Right lobe of liver (tissue), 6 donors: ENCODE measurements around the gene HECTD4. TPM values are rescaled to one million over a fixed set of nuclear protein-coding genes. Genes with fewer than 3 reads are reported as not detected.

Experiments used
- ATAC-seq, 4 donors: fragments of 200-7000 bp; cut with Tn5 transposase; one replicate each; pipeline ENCODE4 v1.9.1; 2020; ENCODE audit warnings: mild to moderate bottlenecking in 4 of 4, moderate library complexity in 4 of 4
- DNase-seq, 3 donors: peaks; one replicate each; pipeline ENCODE4 v3.0.0-alpha.2; 2020
- H3K27ac ChIP-seq, 3 donors: fragments of 200-600 bp; one replicate each; pipeline ENCODE4 v1.8.0; 2022
- H3K27me3 ChIP-seq, 2 donors: fragments of 200-600 bp; one replicate each; pipeline ENCODE4 v1.8.0; 2022
- H3K36me3 ChIP-seq, 4 donors: fragments of 200-600 bp; sonication (generic) in 1 of 4; one replicate each; pipeline versions ENCODE4 v1.5.1 to v1.8.0; 2017 to 2022; ENCODE audit warnings: control low read depth in 1 of 4
- H3K4me1 ChIP-seq, 4 donors: fragments of 200-600 bp; sonication (generic) in 1 of 4; one replicate each; pipeline versions ENCODE4 v1.5.1 to v1.8.0; 2017 to 2022; ENCODE audit warnings: control low read depth in 1 of 4
- H3K4me3 ChIP-seq, 3 donors: fragments of 200-600 bp; one replicate each; pipeline ENCODE4 v1.8.0; 2022
- H3K9me3 ChIP-seq, 4 donors: fragments of 200-600 bp; sonication (generic) in 1 of 4; one replicate each; pipeline versions ENCODE4 v1.5.1 to v1.8.0; 2017 to 2022; ENCODE audit warnings: control low read depth in 1 of 4
- POLR2A ChIP-seq: fragments of 450-650 bp; IDR thresholded peaks from one replicate; pipeline ENCODE4 v1.6.1; 2017; ENCODE audit warnings: antibody characterized with exemption, mild to moderate bottlenecking
- WGBS: methylation state at CpG from one replicate; pipeline ENCODE4 v1.1.6; 2018; ENCODE audit warnings: low coverage, low lambda C conversion rate; ENCODE audit not compliant: insufficient coverage; ENCODE audit errors: missing lambda C conversion rate; 5-methylcytosine and 5-hydroxymethylcytosine counted together
- intact Hi-C, 2 donors: fragments of 100-400 bp; cut with DNase I; formaldehyde crosslinking; loops; one replicate each; pipeline versions ENCODE4 v1.11.2 to v1.14.1; 2022
- total RNA-seq, 6 experiments: library from RNA; depleted of rRNA in 2 of 6; stranded (reverse); fragments of >200 nt in 2 of 6; fragmentation: NEBNext Ultra II Directional in 3 of 6; extraction: Animal tissue kit (Norgen Biotek cat#: 25700) in 3 of 6; gene quantifications; one replicate each; pipeline versions ENCODE4 v1.1.0 to v1.2.4, GENCODE V29; 2016 to 2023
- TF ChIP-seq, protein P1 (sequence below), 4 donors: fragments of 200-600 bp in 3 of 4; fragments of 450-650 bp in 1 of 4; IDR thresholded peaks; one replicate each; pipeline versions ENCODE4 v1.5.1 to v1.8.0; 2016 to 2022; ENCODE audit warnings: antibody characterized with exemption in 4 of 4, mild to moderate bottlenecking in 2 of 4
- donor health status: DM: no; HTN: yes; CAD: no.
- donor health status: DM: no; HTN: no; CAD: no.
- donor health status: DM: no; HTN: no; CAD: no.
- donor health status: DM: no; HTN: yes; CAD: no.
- donor health status: DM: no; HTN: yes; CAD: no.

HECTD4 gene
- total RNA-seq, 6 experiments from 2014 or later, result 12.6 to 24.4 (median 19.3) TPM

DNA sequence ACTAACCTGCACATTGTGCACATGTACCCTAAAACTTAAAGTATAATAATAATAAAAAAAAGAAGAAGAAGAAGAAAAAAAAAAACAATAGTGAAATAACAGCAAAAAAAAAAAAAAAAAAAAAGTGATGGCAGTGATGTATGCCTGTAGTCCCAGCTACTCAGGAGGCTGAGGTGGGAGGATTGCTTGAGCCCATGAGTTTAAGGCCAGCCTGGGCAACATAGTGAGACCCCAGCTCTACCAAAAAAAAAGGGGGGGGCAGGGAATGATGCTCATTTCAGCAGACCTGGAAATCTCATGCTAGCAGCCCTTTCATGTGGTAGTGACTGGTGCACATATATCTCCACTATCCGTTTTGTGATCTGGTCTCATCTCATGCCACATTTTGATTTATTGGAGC lies 236.1 kb downstream of the HECTD4 start:
- H3K27me3 ChIP-seq, result no peaks in the 10 kb centered on the region
- DNase-seq, result no peak
- no peak overlapping the region for H3K27ac ChIP-seq
- H3K4me3 ChIP-seq, result no peak overlapping the region
- intact Hi-C loops, result no loop called here
- no peaks in the 10 kb centered on the region for H3K4me1 ChIP-seq
- peaks cover 0 to 91% (median 43%) of the 10 kb centered on the region in 4 donors for H3K36me3 ChIP-seq
- H3K9me3 ChIP-seq, result no peaks in the 10 kb centered on the region
- TF ChIP-seq, protein P1, sequence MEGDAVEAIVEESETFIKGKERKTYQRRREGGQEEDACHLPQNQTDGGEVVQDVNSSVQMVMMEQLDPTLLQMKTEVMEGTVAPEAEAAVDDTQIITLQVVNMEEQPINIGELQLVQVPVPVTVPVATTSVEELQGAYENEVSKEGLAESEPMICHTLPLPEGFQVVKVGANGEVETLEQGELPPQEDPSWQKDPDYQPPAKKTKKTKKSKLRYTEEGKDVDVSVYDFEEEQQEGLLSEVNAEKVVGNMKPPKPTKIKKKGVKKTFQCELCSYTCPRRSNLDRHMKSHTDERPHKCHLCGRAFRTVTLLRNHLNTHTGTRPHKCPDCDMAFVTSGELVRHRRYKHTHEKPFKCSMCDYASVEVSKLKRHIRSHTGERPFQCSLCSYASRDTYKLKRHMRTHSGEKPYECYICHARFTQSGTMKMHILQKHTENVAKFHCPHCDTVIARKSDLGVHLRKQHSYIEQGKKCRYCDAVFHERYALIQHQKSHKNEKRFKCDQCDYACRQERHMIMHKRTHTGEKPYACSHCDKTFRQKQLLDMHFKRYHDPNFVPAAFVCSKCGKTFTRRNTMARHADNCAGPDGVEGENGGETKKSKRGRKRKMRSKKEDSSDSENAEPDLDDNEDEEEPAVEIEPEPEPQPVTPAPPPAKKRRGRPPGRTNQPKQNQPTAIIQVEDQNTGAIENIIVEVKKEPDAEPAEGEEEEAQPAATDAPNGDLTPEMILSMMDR (IDR thresholded peaks at IDR 0.05), result no peak
- no peak for TF ChIP-seq POLR2A
- WGBS, result 100% methylated on average over 1 of the region's 1 CpG
- ATAC-seq, result no peak

- Histone ChIP-seq H3K27me3 (no peaks in the 10 kb centered on the region), H3K4me1 (no peaks in the 10 kb centered on the region), H3K27ac (no peak overlapping the region), H3K9me3 (no peaks in the 10 kb centered on the region), H3K4me3 (no peak overlapping the region), H3K36me3 (peaks cover 7 to 90% (median 44%) of the 10 kb centered on the region in 4 donors)
- TF ChIP-seq POLR2A, result no peak
- TF ChIP-seq, protein P1 (IDR thresholded peaks at IDR 0.05), result no peak
- ATAC-seq (no peak), DNase-seq (no peak)
- WGBS, result 86% methylated on average over 3 of the region's 5 CpGs
- intact Hi-C loops, result no loop called here
These were observed 241.5 kb downstream of the HECTD4 start for GRCh38 chr12:112140728-112141127.

- no peak overlapping the region for H3K4me3 ChIP-seq
- H3K27me3 ChIP-seq, result no peaks in the 10 kb centered on the region
- H3K9me3 ChIP-seq, result no peaks in the 10 kb centered on the region
- intact Hi-C loops, result no loop called here
- ATAC-seq, result peak in 1 of 4 donors; percentile 24
- H3K4me1 ChIP-seq, result peaks cover 0 to 16% (median 7%) of the 10 kb centered on the region in 4 donors
- TF ChIP-seq POLR2A, result no peak
- TF ChIP-seq, protein P1 (IDR thresholded peaks at IDR 0.05), result no peak
- WGBS, result 50% methylated on average over 2 of the region's 3 CpGs
- DNase-seq, result no peak
- H3K27ac ChIP-seq, result no peak overlapping the region
- H3K36me3 ChIP-seq, result peaks cover 0 to 44% (median 28%) of the 10 kb centered on the region in 4 donors
These were observed 247.5 kb downstream of the HECTD4 start for GRCh38 chr12:112134731-112135130.

DNA sequence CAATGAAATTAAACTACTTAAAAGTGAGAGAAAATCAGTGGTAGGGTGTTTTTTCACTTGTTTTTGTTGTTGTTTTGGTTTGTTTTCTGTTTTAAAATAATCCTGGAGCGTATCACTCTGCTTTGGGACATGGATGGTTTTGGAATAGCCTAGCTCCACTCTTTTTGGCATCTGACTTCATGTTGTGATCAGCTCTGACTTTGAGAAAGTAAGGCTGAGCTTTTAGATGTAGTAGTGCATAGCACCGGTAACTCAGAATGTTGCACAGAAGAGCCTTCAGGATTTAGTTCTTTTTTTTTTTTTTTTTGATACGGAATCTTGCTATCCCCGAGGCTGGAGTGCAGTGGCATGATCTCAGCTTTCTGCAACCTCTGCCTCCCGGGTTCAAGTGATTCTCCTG lies 248.8 kb downstream of the HECTD4 start:
- DNase-seq, result no peak
- H3K27ac ChIP-seq, result no peak overlapping the region
- TF ChIP-seq POLR2A, result no peak
- TF ChIP-seq, protein P1 (IDR thresholded peaks at IDR 0.05), result no peak
- H3K9me3 ChIP-seq, result no peaks in the 10 kb centered on the region
- peaks cover 0 to 35% (median 22%) of the 10 kb centered on the region in 4 donors for H3K36me3 ChIP-seq
- WGBS, result 93% methylated on average over 5 of the region's 5 CpGs
- no peak for ATAC-seq
- H3K27me3 ChIP-seq, result no peaks in the 10 kb centered on the region
- peaks cover 0 to 23% (median 8%) of the 10 kb centered on the region in 4 donors for H3K4me1 ChIP-seq
- intact Hi-C loops, result no loop called here
- no peak overlapping the region for H3K4me3 ChIP-seq

DNA sequence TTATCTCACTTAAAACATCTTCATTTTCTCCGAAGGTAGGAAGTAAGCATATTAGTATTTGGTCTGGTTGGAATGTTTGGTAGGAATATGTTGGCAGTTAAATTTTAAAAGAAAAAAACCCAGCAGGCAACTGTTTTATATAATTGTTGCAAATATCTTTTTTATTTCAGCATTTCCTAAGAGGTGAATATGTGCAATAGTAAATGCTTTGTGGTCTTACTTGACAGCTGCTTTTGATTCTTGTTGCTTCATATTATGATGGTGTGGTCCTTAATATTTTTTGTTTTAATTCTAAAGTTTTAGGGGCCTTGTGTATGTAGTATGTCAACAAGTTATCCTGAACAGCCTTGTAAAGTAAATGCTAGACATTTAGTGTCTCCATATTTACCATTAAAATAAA lies 250.5 kb downstream of the HECTD4 start:
- ATAC-seq (no peak), DNase-seq (no peak)
- WGBS, result 64% methylated on average over 1 of the region's 1 CpG
- H3K4me3 ChIP-seq, result no peak overlapping the region
- peaks cover 0 to 20% (median 12%) of the 10 kb centered on the region in 4 donors for H3K36me3 ChIP-seq
- H3K9me3 ChIP-seq, result no peaks in the 10 kb centered on the region
- peaks cover 0 to 28% (median 13%) of the 10 kb centered on the region in 4 donors for H3K4me1 ChIP-seq
- no peak for TF ChIP-seq POLR2A
- TF ChIP-seq, protein P1 (IDR thresholded peaks at IDR 0.05), result no peak
- intact Hi-C loops, result no loop called here
- no peak overlapping the region for H3K27ac ChIP-seq
- H3K27me3 ChIP-seq, result no peaks in the 10 kb centered on the region
